Caco-2 (cell line): ENCODE results near the gene FAF2. TPM values are rescaled to one million over a fixed set of nuclear protein-coding genes. Genes with fewer than 3 reads are reported as not detected.

Experiments
- BruUV-seq: library from RNA; stranded (reverse); fragments of 400-500 nt; replicated peaks from 2 replicates; lab custom pipeline; 2021; lab: Mats Ljungman, UMichigan
- CTCF ChIA-PET: fragments of 300-600 bp; sonication (Branson Sonifier 250); formaldehyde crosslinking; loops from one replicate; lab custom pipeline; 2022; ENCODE audit warnings: antibody characterized with exemption; lab: Charles Lee
- POLR2A ChIA-PET: fragments of 300-600 bp; sonication (Branson Sonifier 250); formaldehyde crosslinking; loops from one replicate; lab custom pipeline; 2022; ENCODE audit warnings: antibody characterized with exemption; lab: Charles Lee
- DNase-seq, 2 experiments: peaks; one replicate each; pipeline versions ENCODE4 v3.0.0 to v3.0.0-alpha.2; 2020 to 2022
- H3K27me3 ChIP-seq: replicated peaks from 2 replicates; pipeline ENCODE4 v1.6.0; 2011; ENCODE audit warnings: low read length; ENCODE audit not compliant: control insufficient read depth, insufficient read depth
- H3K36me3 ChIP-seq: 2 replicates; pipeline ENCODE4 v1.5.1; 2011; ENCODE audit warnings: low read length; ENCODE audit not compliant: control insufficient read depth, insufficient read depth
- H3K4me1 ChIP-seq: fragments of 250-450 bp; sonication (Bioruptor Pico); 2 replicates; pipeline ENCODE4 v1.5.1; 2020; ENCODE audit warnings: mild to moderate bottlenecking
- H3K4me3 ChIP-seq: 2 replicates; pipeline ENCODE4 v1.5.1; 2011; ENCODE audit warnings: low read depth, mild to moderate bottlenecking, control low read depth, low read length
- H3K9me3 ChIP-seq: fragments of 250-450 bp; sonication (Bioruptor Pico); 2 replicates; pipeline ENCODE4 v1.5.1; 2020; ENCODE audit warnings: mild to moderate bottlenecking, moderate library complexity
- H3K27ac Mint-ChIP-seq: one replicate; pipeline ENCODE4 v1.8.0; 2022; ENCODE audit warnings: mixed read lengths; ENCODE audit not compliant: unreplicated experiment
- H3K27me3 Mint-ChIP-seq: one replicate; pipeline ENCODE4 v1.8.0; 2022; ENCODE audit warnings: mixed read lengths; ENCODE audit not compliant: insufficient read depth, unreplicated experiment
- H3K36me3 Mint-ChIP-seq: one replicate; pipeline ENCODE4 v1.8.0; 2022; ENCODE audit warnings: mild to moderate bottlenecking, mixed read lengths; ENCODE audit not compliant: insufficient read depth, unreplicated experiment
- H3K4me1 Mint-ChIP-seq: one replicate; pipeline ENCODE4 v1.8.0; 2022; ENCODE audit warnings: low read depth, mixed read lengths; ENCODE audit not compliant: unreplicated experiment
- H3K4me3 Mint-ChIP-seq: one replicate; pipeline ENCODE4 v1.8.0; 2022; ENCODE audit warnings: mild to moderate bottlenecking, moderate library complexity, mixed read lengths; ENCODE audit not compliant: unreplicated experiment
- H3K9me3 Mint-ChIP-seq: one replicate; pipeline ENCODE4 v1.8.0; 2022; ENCODE audit warnings: mixed read lengths; ENCODE audit not compliant: unreplicated experiment
- intact Hi-C: fragments of 100-400 bp; cut with micrococcal nuclease; formaldehyde crosslinking; loops from one replicate; pipeline ENCODE4 v1.10.0; 2022; ENCODE audit not compliant: unreplicated experiment
- total RNA-seq: library from RNA; stranded (reverse); gene quantifications from 2 replicates; pipeline ENCODE4 v1.2.3, GENCODE V29; 2022
- TF ChIP-seq, protein P1 (sequence below), 2 experiments: fragments of 200-600 bp in 1 of 2; IDR thresholded peaks; 1 replicate in 1 of 2; 2 replicates in 1 of 2; pipeline versions ENCODE4 v1.5.1 to v1.8.0; 2011 to 2022; ENCODE audit warnings: antibody characterized with exemption in 1 of 2, control low read depth in 1 of 2, inconsistent platforms in 1 of 2, low read depth in 1 of 2, low read length in 1 of 2, mild to moderate bottlenecking in 1 of 2, moderate library complexity in 1 of 2; ENCODE audit not compliant: insufficient read depth in 1 of 2, severe bottlenecking in 1 of 2, unreplicated experiment in 1 of 2

Gene FAF2
- total RNA-seq, 1 experiment from 2014 or later = 55.5 TPM

DNA sequence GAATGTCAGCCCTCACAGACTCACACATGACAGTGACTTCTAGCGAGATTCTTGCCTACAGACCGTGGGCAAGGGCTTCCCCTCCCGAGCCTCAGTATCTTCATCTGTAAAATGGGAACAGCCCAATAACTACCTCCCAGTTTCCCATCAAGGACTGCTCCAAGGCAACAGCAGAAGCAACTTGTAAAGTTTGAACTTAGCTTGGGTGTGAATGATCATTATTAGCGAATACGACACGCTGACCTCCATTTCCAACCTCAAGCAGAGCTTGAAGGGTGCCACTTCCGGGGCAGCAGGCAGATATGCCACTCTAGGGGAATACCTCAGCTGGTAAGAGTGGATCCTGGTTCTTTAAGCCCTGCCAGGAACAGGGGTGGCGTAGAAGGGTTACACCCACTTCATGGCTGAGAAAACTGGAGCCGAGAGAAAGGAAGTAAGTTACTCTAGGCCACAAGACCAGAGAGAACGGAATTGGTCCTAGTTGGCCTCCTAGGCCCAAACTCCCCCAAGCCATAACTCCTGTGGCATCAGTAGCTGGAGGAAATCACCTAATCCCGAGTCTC lies 87.0 kb downstream of the FAF2 start:
- no TSS peak for BruUV-seq
- ChIA-PET CTCF (interaction anchor here (0.9 to 1.5 kb wide), 6 partner anchors 9 to 126 kb away, joined by 3 to 5 read pairs (median 4); partner anchors contain the start of gene CLTB), POLR2A (interaction anchor here (0.5 to 0.6 kb wide), 2 partner anchors 22 to 1276 kb away, joined by 3 read pairs; no protein-coding TSS in a partner anchor)
- Histone ChIP-seq H3K9me3 (no peaks in the 10 kb centered on the region), H3K36me3 (peaks cover 7% of the 10 kb centered on the region; the same call in 1 of the 2 replicates), H3K4me1 (no peaks in the 10 kb centered on the region), H3K4me3 (peak overlapping the region; percentile 90), H3K27me3 (no peaks in the 10 kb centered on the region)
- H3K9me3 Mint-ChIP-seq = no peaks in the 10 kb centered on the region
- TF ChIP-seq, protein P1, sequence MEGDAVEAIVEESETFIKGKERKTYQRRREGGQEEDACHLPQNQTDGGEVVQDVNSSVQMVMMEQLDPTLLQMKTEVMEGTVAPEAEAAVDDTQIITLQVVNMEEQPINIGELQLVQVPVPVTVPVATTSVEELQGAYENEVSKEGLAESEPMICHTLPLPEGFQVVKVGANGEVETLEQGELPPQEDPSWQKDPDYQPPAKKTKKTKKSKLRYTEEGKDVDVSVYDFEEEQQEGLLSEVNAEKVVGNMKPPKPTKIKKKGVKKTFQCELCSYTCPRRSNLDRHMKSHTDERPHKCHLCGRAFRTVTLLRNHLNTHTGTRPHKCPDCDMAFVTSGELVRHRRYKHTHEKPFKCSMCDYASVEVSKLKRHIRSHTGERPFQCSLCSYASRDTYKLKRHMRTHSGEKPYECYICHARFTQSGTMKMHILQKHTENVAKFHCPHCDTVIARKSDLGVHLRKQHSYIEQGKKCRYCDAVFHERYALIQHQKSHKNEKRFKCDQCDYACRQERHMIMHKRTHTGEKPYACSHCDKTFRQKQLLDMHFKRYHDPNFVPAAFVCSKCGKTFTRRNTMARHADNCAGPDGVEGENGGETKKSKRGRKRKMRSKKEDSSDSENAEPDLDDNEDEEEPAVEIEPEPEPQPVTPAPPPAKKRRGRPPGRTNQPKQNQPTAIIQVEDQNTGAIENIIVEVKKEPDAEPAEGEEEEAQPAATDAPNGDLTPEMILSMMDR (IDR thresholded peaks at IDR 0.05; ENCODE audit: insufficient read depth in 1 of 2, low read depth in 1 of 2, low read length in 1 of 2, severe bottlenecking in 1 of 2, unreplicated experiment in 1 of 2) = no peak
- intact Hi-C loops = loop anchor here (5.0 kb wide), 1 partner anchor 1898 kb away; no protein-coding TSS in a partner anchor
- peak overlapping the region; percentile 96 for H3K27ac Mint-ChIP-seq
- H3K27me3 Mint-ChIP-seq = no peaks in the 10 kb centered on the region
- peaks cover 18% of the 10 kb centered on the region for H3K4me1 Mint-ChIP-seq
- peak overlapping the region; percentile 96 for H3K4me3 Mint-ChIP-seq
- peaks cover 52% of the 10 kb centered on the region for H3K36me3 Mint-ChIP-seq
- no peak for DNase-seq

DNA sequence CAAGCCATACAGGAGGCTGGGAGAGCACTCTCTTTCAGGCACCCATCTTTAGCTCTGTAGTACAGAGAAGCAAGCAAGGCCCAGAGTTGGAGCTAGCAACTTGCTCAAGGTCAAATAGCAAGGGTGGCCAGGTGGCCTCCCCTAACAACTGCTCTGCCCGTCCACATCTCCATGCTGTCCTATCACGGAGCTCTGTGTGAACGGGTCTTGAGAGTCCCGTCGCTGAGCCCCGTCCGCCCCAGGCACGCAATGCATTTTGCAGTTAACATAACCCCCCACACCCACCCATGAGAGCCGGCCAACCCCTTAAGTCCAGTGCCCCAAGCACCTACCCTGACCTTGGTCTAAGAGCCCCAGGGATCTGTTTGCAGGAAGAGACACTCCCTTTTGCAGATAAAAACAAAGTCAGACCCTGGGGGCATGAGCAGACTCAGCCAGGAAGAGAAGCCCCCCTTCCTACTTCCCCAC lies 87.5 kb downstream of the FAF2 start:
- H3K36me3 ChIP-seq = peaks cover 7% of the 10 kb centered on the region; the same call in 1 of the 2 replicates
- Mint-ChIP-seq H3K9me3 (no peaks in the 10 kb centered on the region), H3K4me1 (peaks cover 22% of the 10 kb centered on the region), H3K27me3 (no peaks in the 10 kb centered on the region), H3K4me3 (peak overlapping the region; percentile 96), H3K36me3 (peaks cover 52% of the 10 kb centered on the region), H3K27ac (peak overlapping the region; percentile 96)
- ChIA-PET CTCF (interaction anchor here (0.9 to 1.5 kb wide), 6 partner anchors 8 to 125 kb away, joined by 3 to 5 read pairs (median 4); partner anchors contain the start of gene CLTB), POLR2A (interaction anchor here (0.5 to 0.6 kb wide), 3 partner anchors 23 to 1912 kb away, joined by 3 read pairs; no protein-coding TSS in a partner anchor)
- no peaks in the 10 kb centered on the region for H3K4me1 ChIP-seq
- TF ChIP-seq, protein P1 (IDR thresholded peaks at IDR 0.05; ENCODE audit: insufficient read depth in 1 of 2, low read depth in 1 of 2, low read length in 1 of 2, severe bottlenecking in 1 of 2, unreplicated experiment in 1 of 2) = no peak
- peak in 1 of 2 experiments; percentile 38 for DNase-seq
- H3K27me3 ChIP-seq = no peaks in the 10 kb centered on the region
- intact Hi-C loops = loop anchor here (2.0 to 5.0 kb wide), 2 partner anchors 87 to 1898 kb away; partner anchors contain the start of gene FAF2
- H3K9me3 ChIP-seq = no peaks in the 10 kb centered on the region
- peak overlapping the region; percentile 90 for H3K4me3 ChIP-seq
- TSS peak; percentile 34 for BruUV-seq

DNA sequence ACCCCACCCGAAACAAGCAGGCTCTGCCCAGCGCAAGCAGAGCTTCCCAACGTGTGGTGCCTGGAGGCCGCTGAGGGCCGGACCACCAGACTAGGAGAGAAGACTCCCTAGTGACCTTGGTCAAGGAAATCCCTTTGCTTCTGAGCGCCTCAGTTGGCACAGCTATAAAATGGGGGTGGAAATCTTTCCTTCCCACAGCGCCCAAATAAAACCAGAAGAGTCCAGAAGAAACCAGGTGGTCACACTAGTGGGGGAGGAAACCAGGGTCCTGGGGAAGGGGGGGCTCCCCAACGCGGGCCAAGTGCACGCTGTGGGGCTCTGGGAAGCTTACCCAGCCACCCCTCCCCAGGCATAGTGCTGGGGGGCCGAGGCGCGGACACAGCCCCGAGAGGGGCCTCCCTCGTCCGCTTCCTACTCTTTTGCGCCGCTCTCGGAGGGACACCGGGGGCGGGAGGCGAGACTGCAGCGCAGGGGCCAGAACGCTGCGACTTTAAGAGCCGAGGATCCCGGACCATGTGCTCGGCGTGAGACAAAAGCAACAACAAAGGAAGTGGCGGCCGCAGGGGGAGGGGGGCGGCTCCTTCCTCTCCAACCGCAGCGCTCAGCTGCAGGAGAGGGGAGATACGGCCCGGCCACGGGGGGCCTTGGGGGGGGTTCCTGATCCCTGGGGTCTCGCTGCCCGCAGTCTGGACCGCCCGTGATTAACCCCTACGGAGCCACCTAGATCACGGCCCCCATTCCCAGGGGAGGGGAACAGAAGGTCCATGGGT lies 88.1 kb downstream of the FAF2 start:
- H3K4me3 Mint-ChIP-seq = peak overlapping the region; percentile 96
- ChIA-PET CTCF (interaction anchor here (0.8 to 2.5 kb wide), 8 partner anchors 14 to 125 kb away, joined by 3 to 24 read pairs (median 4); partner anchors contain the start of genes CLTB and FAF2), POLR2A (interaction anchor here (0.6 to 1.9 kb wide), 7 partner anchors 11 to 1913 kb away, joined by 3 to 17 read pairs (median 4); partner anchors contain the start of gene FAF2)
- Histone ChIP-seq H3K27me3 (no peaks in the 10 kb centered on the region), H3K4me3 (peak overlapping the region; percentile 90), H3K9me3 (no peaks in the 10 kb centered on the region), H3K4me1 (peaks cover 3% of the 10 kb centered on the region), H3K36me3 (peaks cover 7% of the 10 kb centered on the region; the same call in 1 of the 2 replicates)
- no TSS peak for BruUV-seq
- H3K4me1 Mint-ChIP-seq = peaks cover 23% of the 10 kb centered on the region
- intact Hi-C loops = loop anchor here (2.0 to 5.0 kb wide), 2 partner anchors 88 to 1899 kb away; partner anchors contain the start of gene FAF2
- peak overlapping the region; percentile 96 for H3K27ac Mint-ChIP-seq
- H3K27me3 Mint-ChIP-seq = no peaks in the 10 kb centered on the region
- peaks cover 48% of the 10 kb centered on the region for H3K36me3 Mint-ChIP-seq
- DNase-seq = peak; percentile 77 to 81
- TF ChIP-seq, protein P1 (IDR thresholded peaks at IDR 0.05; ENCODE audit: insufficient read depth in 1 of 2, low read depth in 1 of 2, low read length in 1 of 2, severe bottlenecking in 1 of 2, unreplicated experiment in 1 of 2) = no peak
- no peaks in the 10 kb centered on the region for H3K9me3 Mint-ChIP-seq
